Nephron (organoid): ENCODE data around the gene SARNP.

Experiments used
- H3K27ac Mint-ChIP-seq, 3 experiments: 2 replicates each; pipeline ENCODE4 v1.8.0; 2020; ENCODE audit warnings: mixed read lengths in 3 of 3, mild to moderate bottlenecking in 2 of 3, moderate library complexity in 1 of 3
- H3K27me3 Mint-ChIP-seq: 2 replicates; pipeline ENCODE4 v1.8.0; 2021; ENCODE audit warnings: low read depth, mild to moderate bottlenecking, moderate library complexity, mixed read lengths
- H3K36me3 Mint-ChIP-seq: 2 replicates; pipeline ENCODE4 v1.8.0; 2020; ENCODE audit warnings: low read depth, mixed read lengths
- H3K4me1 Mint-ChIP-seq: 2 replicates; pipeline ENCODE4 v1.8.0; 2020; ENCODE audit warnings: mixed read lengths
- H3K4me3 Mint-ChIP-seq, 3 experiments: 2 replicates each; pipeline ENCODE4 v1.8.0; 2020; ENCODE audit warnings: mild to moderate bottlenecking in 3 of 3, mixed read lengths in 3 of 3, moderate library complexity in 2 of 3
- H3K9me3 Mint-ChIP-seq: 2 replicates; pipeline ENCODE4 v1.8.0; 2020; ENCODE audit warnings: mixed read lengths
- CTCF ChIP-seq, 3 experiments: fragments of 200-600 bp; sonication (generic); IDR thresholded peaks; one replicate each; pipeline ENCODE4 v1.5.0; 2021; ENCODE audit warnings: antibody characterized with exemption in 3 of 3; ENCODE audit not compliant: unreplicated experiment in 3 of 3

The SARNP gene

GRCh38 chr12:55718015-55718414 is 99.5 kb downstream of the SARNP start:
- peaks cover under 1% of the 10 kb centered on the region for H3K36me3 Mint-ChIP-seq
- H3K4me1 Mint-ChIP-seq = peaks cover 60% of the 10 kb centered on the region
- peak overlapping the region; percentile 91 to 93 (median 92) for H3K27ac Mint-ChIP-seq
- peak overlapping the region; percentile 89 to 94 (median 92) for H3K4me3 Mint-ChIP-seq
- no peaks in the 10 kb centered on the region for H3K27me3 Mint-ChIP-seq
- no peaks in the 10 kb centered on the region for H3K9me3 Mint-ChIP-seq
- TF ChIP-seq CTCF (IDR thresholded peaks at IDR 0.05; ENCODE audit: unreplicated experiment in 3 of 3) = no peak

- no peak for TF ChIP-seq CTCF (IDR thresholded peaks at IDR 0.05; ENCODE audit: unreplicated experiment in 3 of 3)
- H3K4me1 Mint-ChIP-seq = peaks cover 64% of the 10 kb centered on the region
- no peaks in the 10 kb centered on the region for H3K9me3 Mint-ChIP-seq
- peak overlapping the region; percentile 89 to 94 (median 92) for H3K4me3 Mint-ChIP-seq
- no peaks in the 10 kb centered on the region for H3K36me3 Mint-ChIP-seq
- peak overlapping the region; percentile 91 to 93 (median 92) for H3K27ac Mint-ChIP-seq
- H3K27me3 Mint-ChIP-seq = no peaks in the 10 kb centered on the region
Measured at GRCh38 chr12:55717011-55718007, 100.2 kb downstream of the SARNP start.

- no peaks in the 10 kb centered on the region for H3K9me3 Mint-ChIP-seq
- H3K36me3 Mint-ChIP-seq = no peaks in the 10 kb centered on the region
- H3K27me3 Mint-ChIP-seq = peaks cover 5% of the 10 kb centered on the region
- peak overlapping the region; percentile 89 to 94 (median 92) for H3K4me3 Mint-ChIP-seq
- H3K4me1 Mint-ChIP-seq = peaks cover 72% of the 10 kb centered on the region
- TF ChIP-seq CTCF (IDR thresholded peaks at IDR 0.05; ENCODE audit: unreplicated experiment in 3 of 3) = no peak
- H3K27ac Mint-ChIP-seq = peak overlapping the region; percentile 91 to 93 (median 92)
Measured at GRCh38 chr12:55716582-55716957, 101.0 kb downstream of the SARNP start.

- H3K36me3 Mint-ChIP-seq = no peaks in the 10 kb centered on the region
Measured at GRCh38 chr12:55715833-55716581, 101.5 kb downstream of the SARNP start, which contains the start of gene BLOC1S1. Gene BLOC1S1 (plus strand): TSS chr12:55716046. CDS start chr12:55716052, 6 bp downstream.

More at GRCh38 chr12:55715833-55716581, 101.5 kb downstream of the SARNP start, which contains the start of gene BLOC1S1:
- Mint-ChIP-seq H3K27ac (peak within 1 kb of the TSS; percentile 91 to 93 (median 92)), H3K9me3 (no peaks in the 10 kb centered on the region), H3K4me3 (peak within 1 kb of the TSS; percentile 89 to 94 (median 92)), H3K4me1 (peaks cover 72% of the 10 kb centered on the region), H3K27me3 (peaks cover 5% of the 10 kb centered on the region)
- no peak for TF ChIP-seq CTCF (IDR thresholded peaks at IDR 0.05; ENCODE audit: unreplicated experiment in 3 of 3)
